ACC112 (cell line): ENCODE data around the gene FBL.

ENCODE experiments used
- H2AFZ ChIP-seq: fragments of 200-600 bp; sonication (generic); one replicate; pipeline ENCODE4 v1.6.0; 2017; ENCODE audit warnings: antibody characterized with exemption, low read length; ENCODE audit not compliant: unreplicated experiment
- H3K27ac ChIP-seq: fragments of 200-600 bp; sonication (generic); 2 replicates; pipeline ENCODE4 v1.5.1; 2014; ENCODE audit warnings: low read depth, mild to moderate bottlenecking, antibody characterized with exemption, low read length, moderate library complexity
- H3K27me3 ChIP-seq: fragments of 200-600 bp; sonication (generic); 2 replicates; pipeline ENCODE4 v1.6.1; 2014; ENCODE audit warnings: mild to moderate bottlenecking, antibody characterized with exemption, low read length, moderate library complexity, mixed read lengths; ENCODE audit not compliant: insufficient read depth
- H3K36me3 ChIP-seq: fragments of 200-600 bp; sonication (generic); 2 replicates; pipeline ENCODE4 v1.6.1; 2016; ENCODE audit warnings: mild to moderate bottlenecking, antibody characterized with exemption, low read length, moderate library complexity, mixed read lengths; ENCODE audit not compliant: insufficient read depth
- H3K4me1 ChIP-seq: fragments of 200-600 bp; sonication (generic); one replicate; pipeline ENCODE4 v1.6.1; 2016; ENCODE audit warnings: low read length, mixed read lengths; ENCODE audit not compliant: insufficient read depth, unreplicated experiment, control insufficient read depth
- H3K4me3 ChIP-seq: fragments of 200-600 bp; sonication (generic); 2 replicates; pipeline ENCODE4 v1.5.1; 2014; ENCODE audit warnings: mild to moderate bottlenecking, low read depth, low read length
- H3K79me2 ChIP-seq: fragments of 200-600 bp; sonication (generic); one replicate; pipeline ENCODE4 v1.6.0; 2016; ENCODE audit warnings: low read length; ENCODE audit not compliant: control insufficient read depth, unreplicated experiment, insufficient read depth

Gene FBL

DNA sequence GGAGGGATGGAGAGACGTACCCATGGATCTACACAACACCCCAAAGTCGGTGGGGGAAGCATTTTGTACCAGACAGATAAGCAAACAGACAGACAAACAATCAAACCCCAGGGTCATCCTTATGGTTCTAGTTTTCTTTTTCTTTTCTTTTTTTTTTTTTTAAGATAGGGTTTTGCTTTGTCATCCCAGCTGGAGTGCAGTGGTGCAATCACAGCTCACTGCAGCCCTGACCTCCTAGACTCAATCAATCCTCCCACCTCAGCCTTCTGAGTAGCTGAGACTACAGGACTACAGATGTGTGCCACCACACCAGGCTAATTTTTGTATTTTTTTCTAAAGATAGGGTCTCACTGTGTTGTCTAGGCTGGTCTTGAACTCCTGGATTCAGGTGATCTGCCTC is 17.9 kb upstream of the FBL start:
- no peaks in the 10 kb centered on the region for H3K4me1 ChIP-seq
- H3K27me3 ChIP-seq = 0 out of 2 replicates have a peak, but pooled peaks cover 7% of the 10 kb centered on the region
- no peak overlapping the region for H3K4me3 ChIP-seq
- no peak overlapping the region for H2AFZ ChIP-seq
- no peak overlapping the region for H3K27ac ChIP-seq
- H3K79me2 ChIP-seq = no peaks in the 10 kb centered on the region
- H3K36me3 ChIP-seq = no peaks in the 10 kb centered on the region

DNA sequence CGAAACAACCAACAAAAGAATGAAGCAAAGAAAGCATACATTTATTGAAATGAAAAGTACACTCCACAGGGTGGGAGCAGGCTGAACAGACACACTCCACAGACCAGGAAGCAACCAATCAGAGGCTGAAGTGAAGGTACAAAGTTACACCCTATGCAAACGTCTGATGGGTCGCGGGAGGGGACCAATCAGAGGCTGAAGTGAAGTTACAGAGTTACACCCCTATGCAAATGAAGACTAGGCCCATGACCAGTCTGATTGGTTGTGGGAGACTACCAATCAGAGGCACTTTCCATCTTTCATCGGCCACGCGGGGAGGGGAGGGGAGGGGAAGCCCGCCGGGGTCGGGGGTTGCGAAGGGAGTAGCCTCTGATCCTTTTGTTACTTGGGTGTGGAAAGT is 12.4 kb upstream of the FBL start:
- no peaks in the 10 kb centered on the region for H3K36me3 ChIP-seq
- no peaks in the 10 kb centered on the region for H3K4me1 ChIP-seq
- no peak overlapping the region for H3K4me3 ChIP-seq
- H2AFZ ChIP-seq = no peak overlapping the region
- peaks cover 8% of the 10 kb centered on the region; the same call in 1 of the 2 replicates for H3K27me3 ChIP-seq
- H3K79me2 ChIP-seq = no peaks in the 10 kb centered on the region
- no peak overlapping the region for H3K27ac ChIP-seq

- H3K27me3 ChIP-seq = peaks cover 1% of the 10 kb centered on the region; the same call in 1 of the 2 replicates
- no peaks in the 10 kb centered on the region for H3K79me2 ChIP-seq
- no peak overlapping the region for H3K4me3 ChIP-seq
- no peaks in the 10 kb centered on the region for H3K4me1 ChIP-seq
- no peaks in the 10 kb centered on the region for H3K36me3 ChIP-seq
- H2AFZ ChIP-seq = no peak overlapping the region
- H3K27ac ChIP-seq = no peak overlapping the region
These were observed 6.7 kb upstream of the FBL start for GRCh38 chr19:39852882-39853281.

DNA sequence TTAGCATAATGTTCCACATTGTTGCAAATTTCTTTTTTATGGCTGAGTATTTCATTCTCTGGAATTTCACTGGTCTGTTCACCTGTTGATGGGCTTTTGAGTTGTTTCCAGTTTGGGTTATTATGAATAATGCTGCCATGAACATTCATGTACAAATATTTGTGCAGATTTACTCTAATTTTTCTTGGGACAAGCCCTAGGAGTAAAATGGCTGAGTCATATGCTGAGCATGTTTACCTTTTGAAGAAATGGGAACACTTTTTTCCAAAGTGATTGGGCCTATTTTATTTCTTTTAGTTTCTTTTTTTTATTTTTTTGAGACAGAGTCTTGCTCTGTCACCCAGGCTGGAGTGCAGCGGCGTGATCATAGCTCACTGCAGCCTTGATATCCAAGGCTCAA is 4.7 kb upstream of the FBL start:
- H3K27ac ChIP-seq = no peak overlapping the region
- H3K4me1 ChIP-seq = no peaks in the 10 kb centered on the region
- no peak overlapping the region for H2AFZ ChIP-seq
- no peaks in the 10 kb centered on the region for H3K27me3 ChIP-seq
- H3K4me3 ChIP-seq = no peak overlapping the region
- peaks cover 3% of the 10 kb centered on the region for H3K79me2 ChIP-seq
- H3K36me3 ChIP-seq = no peaks in the 10 kb centered on the region

DNA sequence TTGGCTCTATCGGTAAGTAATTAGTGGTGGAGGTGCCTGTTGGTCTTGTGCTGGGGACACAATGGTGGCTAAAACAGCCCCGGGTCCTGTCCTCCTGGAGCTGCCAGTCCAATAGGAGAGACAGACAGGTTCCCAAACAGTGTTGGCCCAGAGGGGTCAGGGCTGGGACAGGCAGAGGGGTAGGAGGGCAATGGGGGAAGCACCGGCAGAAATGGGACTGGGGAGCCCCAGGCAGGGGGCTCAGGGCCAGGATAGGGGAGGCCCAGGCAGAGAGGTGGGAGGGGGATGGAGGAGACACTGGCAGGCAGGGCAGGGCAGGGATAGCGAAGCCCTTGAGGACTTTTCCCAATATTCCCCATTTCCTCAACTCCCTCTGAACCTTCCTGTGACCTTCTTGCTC is 2.2 kb upstream of the FBL start:
- Histone ChIP-seq H2AFZ (no peak overlapping the region), H3K4me1 (peaks cover 10% of the 10 kb centered on the region), H3K36me3 (no peaks in the 10 kb centered on the region), H3K4me3 (no peak overlapping the region), H3K27me3 (no peaks in the 10 kb centered on the region), H3K27ac (no peak overlapping the region), H3K79me2 (peaks cover 27% of the 10 kb centered on the region)

DNA sequence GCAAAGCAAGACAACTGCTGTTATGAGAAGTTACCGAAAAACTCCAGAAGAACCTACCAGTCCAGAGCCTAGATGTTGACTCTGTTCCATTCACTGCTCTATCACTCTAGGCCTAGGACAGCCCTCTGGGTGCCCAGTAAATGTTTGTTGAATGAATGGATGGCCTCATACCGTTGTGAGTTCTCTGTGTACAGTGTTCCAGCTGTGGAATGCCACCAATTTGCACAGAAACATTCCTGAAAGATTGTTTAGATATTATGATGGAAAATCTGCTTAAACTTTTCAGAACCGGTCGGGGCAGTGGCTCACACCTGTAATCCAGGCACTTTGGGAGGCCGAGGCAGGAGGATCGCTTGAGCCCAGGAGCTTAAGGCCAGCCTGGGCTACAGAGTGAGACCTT is 1.3 kb upstream of the FBL start:
- Histone ChIP-seq H2AFZ (no peak overlapping the region), H3K4me1 (peaks cover 19% of the 10 kb centered on the region), H3K27ac (no peak overlapping the region), H3K79me2 (peaks cover 36% of the 10 kb centered on the region), H3K4me3 (no peak overlapping the region), H3K36me3 (no peaks in the 10 kb centered on the region), H3K27me3 (no peaks in the 10 kb centered on the region)

- H3K27ac ChIP-seq = peak overlapping the region; percentile 7; the same call in 1 of the 2 replicates
- peaks cover 20% of the 10 kb centered on the region for H3K4me1 ChIP-seq
- H3K79me2 ChIP-seq = peaks cover 40% of the 10 kb centered on the region
- H3K27me3 ChIP-seq = no peaks in the 10 kb centered on the region
- no peak overlapping the region for H2AFZ ChIP-seq
- H3K4me3 ChIP-seq = peak overlapping the region; percentile 86
- no peaks in the 10 kb centered on the region for H3K36me3 ChIP-seq
These were observed 703 bp upstream of the FBL start for GRCh38 chr19:39846678-39847486.

DNA sequence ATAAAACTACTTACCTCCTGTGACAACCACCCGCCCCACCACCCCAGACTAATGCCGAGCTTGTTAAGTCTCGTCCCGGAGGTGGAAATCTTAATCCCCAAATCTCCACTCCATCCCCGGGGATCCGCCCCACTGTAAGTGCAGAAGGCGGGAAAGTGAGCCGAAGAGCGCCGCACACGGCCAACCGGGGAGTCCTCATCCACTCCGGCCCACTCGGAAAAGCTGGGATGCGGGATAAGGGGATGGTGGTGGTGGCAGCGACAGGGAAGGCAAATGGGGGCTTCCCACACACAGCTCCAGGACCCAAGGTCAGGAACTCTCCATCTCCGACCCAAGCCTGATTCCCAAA is 621 bp downstream of the FBL start:
- peak overlapping the region; percentile 39 for H3K27ac ChIP-seq

DNA sequence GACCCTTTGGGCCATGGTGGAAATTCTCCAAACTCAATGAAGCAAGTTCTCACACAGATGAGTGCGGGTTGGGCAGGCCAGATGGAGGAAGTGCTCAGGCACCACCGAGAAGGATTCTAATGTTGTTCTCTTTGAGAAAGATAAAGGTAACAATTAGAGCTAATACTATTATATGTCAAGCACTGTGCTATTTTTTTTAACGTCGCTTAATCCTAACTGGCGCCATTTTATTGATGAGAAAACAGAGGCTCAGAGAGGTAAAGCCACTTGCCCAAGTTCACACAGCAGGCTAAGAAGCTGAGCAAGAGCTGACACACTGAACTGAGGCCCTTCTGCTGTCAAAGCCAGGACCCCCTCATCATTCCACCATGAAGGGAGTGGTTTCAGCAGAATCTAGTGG is 1.0 kb downstream of the FBL start:
- Histone ChIP-seq H2AFZ (no peak overlapping the region), H3K79me2 (peaks cover 58% of the 10 kb centered on the region), H3K4me1 (peaks cover 27% of the 10 kb centered on the region), H3K27ac (peak overlapping the region; percentile 39; the same call in 1 of the 2 replicates), H3K4me3 (peak overlapping the region; percentile 86), H3K27me3 (no peaks in the 10 kb centered on the region), H3K36me3 (no peaks in the 10 kb centered on the region)

More for the DNA sequence above, 621 bp downstream of the FBL start:
- Histone ChIP-seq H3K4me3 (peak overlapping the region; percentile 86), H3K27me3 (no peaks in the 10 kb centered on the region), H3K79me2 (peaks cover 54% of the 10 kb centered on the region), H2AFZ (peak overlapping the region; percentile 44), H3K4me1 (peaks cover 27% of the 10 kb centered on the region), H3K36me3 (no peaks in the 10 kb centered on the region)

- H3K4me1 ChIP-seq = peaks cover 27% of the 10 kb centered on the region
- H3K4me3 ChIP-seq = peak overlapping the region; percentile 86
- no peaks in the 10 kb centered on the region for H3K36me3 ChIP-seq
- H2AFZ ChIP-seq = no peak overlapping the region
- no peaks in the 10 kb centered on the region for H3K27me3 ChIP-seq
- no peak overlapping the region for H3K27ac ChIP-seq
- peaks cover 68% of the 10 kb centered on the region for H3K79me2 ChIP-seq
These were observed 2.0 kb downstream of the FBL start for GRCh38 chr19:39843919-39844793.
